ENCODE measurements around the gene MAP2K5.

DNA sequence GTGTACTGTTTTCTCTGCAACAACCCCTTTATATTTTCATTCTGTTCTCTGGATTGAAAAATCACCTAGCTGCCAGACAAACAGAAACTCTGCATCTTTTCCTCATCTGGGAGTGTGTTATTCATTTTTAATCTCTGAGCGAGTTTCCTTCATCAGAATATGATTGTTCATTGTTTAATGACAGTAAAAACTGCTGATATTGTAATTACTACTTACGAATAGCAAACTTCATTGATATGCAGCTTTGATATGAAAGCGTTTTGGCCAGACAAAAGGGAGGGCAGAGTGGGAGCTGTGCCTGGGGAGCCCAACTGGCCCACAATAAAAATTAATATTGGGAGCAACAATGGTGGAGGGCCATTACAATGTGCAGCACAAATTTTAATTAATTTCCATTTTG is 150.1 kb downstream of the MAP2K5 start:
- no peak for TF ChIP-seq HNF4G (IDR thresholded peaks at IDR 0.05)
- TF ChIP-seq, protein P1, sequence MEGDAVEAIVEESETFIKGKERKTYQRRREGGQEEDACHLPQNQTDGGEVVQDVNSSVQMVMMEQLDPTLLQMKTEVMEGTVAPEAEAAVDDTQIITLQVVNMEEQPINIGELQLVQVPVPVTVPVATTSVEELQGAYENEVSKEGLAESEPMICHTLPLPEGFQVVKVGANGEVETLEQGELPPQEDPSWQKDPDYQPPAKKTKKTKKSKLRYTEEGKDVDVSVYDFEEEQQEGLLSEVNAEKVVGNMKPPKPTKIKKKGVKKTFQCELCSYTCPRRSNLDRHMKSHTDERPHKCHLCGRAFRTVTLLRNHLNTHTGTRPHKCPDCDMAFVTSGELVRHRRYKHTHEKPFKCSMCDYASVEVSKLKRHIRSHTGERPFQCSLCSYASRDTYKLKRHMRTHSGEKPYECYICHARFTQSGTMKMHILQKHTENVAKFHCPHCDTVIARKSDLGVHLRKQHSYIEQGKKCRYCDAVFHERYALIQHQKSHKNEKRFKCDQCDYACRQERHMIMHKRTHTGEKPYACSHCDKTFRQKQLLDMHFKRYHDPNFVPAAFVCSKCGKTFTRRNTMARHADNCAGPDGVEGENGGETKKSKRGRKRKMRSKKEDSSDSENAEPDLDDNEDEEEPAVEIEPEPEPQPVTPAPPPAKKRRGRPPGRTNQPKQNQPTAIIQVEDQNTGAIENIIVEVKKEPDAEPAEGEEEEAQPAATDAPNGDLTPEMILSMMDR (IDR thresholded peaks at IDR 0.05; ENCODE audit: low read depth, low read length, missing input control): no peak
- no peak for TF ChIP-seq RAD21 (IDR thresholded peaks at IDR 0.05)
- TF ChIP-seq JUND (IDR thresholded peaks at IDR 0.05): no peak
- no peak for TF ChIP-seq YY1 (IDR thresholded peaks at IDR 0.05)
- TF ChIP-seq, protein P2, sequence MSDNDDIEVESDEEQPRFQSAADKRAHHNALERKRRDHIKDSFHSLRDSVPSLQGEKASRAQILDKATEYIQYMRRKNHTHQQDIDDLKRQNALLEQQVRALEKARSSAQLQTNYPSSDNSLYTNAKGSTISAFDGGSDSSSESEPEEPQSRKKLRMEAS (IDR thresholded peaks at IDR 0.05): no peak
- TF ChIP-seq, protein P3, sequence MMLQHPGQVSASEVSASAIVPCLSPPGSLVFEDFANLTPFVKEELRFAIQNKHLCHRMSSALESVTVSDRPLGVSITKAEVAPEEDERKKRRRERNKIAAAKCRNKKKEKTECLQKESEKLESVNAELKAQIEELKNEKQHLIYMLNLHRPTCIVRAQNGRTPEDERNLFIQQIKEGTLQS (IDR thresholded peaks at IDR 0.05): no peak
- no peak for TF ChIP-seq GABPA (IDR thresholded peaks at IDR 0.05 in 1 of 2, conservative IDR thresholded peaks at IDR 0.05 in 1 of 2)
- TF ChIP-seq TAF1 (conservative IDR thresholded peaks at IDR 0.05): no peak
- TF ChIP-seq, protein P4, sequence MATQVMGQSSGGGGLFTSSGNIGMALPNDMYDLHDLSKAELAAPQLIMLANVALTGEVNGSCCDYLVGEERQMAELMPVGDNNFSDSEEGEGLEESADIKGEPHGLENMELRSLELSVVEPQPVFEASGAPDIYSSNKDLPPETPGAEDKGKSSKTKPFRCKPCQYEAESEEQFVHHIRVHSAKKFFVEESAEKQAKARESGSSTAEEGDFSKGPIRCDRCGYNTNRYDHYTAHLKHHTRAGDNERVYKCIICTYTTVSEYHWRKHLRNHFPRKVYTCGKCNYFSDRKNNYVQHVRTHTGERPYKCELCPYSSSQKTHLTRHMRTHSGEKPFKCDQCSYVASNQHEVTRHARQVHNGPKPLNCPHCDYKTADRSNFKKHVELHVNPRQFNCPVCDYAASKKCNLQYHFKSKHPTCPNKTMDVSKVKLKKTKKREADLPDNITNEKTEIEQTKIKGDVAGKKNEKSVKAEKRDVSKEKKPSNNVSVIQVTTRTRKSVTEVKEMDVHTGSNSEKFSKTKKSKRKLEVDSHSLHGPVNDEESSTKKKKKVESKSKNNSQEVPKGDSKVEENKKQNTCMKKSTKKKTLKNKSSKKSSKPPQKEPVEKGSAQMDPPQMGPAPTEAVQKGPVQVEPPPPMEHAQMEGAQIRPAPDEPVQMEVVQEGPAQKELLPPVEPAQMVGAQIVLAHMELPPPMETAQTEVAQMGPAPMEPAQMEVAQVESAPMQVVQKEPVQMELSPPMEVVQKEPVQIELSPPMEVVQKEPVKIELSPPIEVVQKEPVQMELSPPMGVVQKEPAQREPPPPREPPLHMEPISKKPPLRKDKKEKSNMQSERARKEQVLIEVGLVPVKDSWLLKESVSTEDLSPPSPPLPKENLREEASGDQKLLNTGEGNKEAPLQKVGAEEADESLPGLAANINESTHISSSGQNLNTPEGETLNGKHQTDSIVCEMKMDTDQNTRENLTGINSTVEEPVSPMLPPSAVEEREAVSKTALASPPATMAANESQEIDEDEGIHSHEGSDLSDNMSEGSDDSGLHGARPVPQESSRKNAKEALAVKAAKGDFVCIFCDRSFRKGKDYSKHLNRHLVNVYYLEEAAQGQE (IDR thresholded peaks at IDR 0.05): no peak
- TF ChIP-seq SP1 (IDR thresholded peaks at IDR 0.05): no peak
- TF ChIP-seq NR2F2 (IDR thresholded peaks at IDR 0.05): no peak
- TF ChIP-seq HNF4A (conservative IDR thresholded peaks at IDR 0.05): no peak
- TF ChIP-seq EGR1 (IDR thresholded peaks at IDR 0.05; ENCODE audit: low read depth in 2 of 2): no peak

Measured in liver (tissue), 3 donors.